Stimulated activated CD4-positive, alpha-beta T cell treated with anti-CD3 and anti-CD28 coated beads, Interleukin-1b, Interleukin-23, amount 100 ng/mL, for 24 hours (primary cell): ENCODE measurements around the gene KCNB1.

Experiments used
- DNase-seq, 4 experiments: peaks; one replicate each; pipeline ENCODE4 v3.0.0-alpha.2; 2020; ENCODE audit warnings: low read depth in 4 of 4, low spot score in 1 of 4

The KCNB1 gene

DNA sequence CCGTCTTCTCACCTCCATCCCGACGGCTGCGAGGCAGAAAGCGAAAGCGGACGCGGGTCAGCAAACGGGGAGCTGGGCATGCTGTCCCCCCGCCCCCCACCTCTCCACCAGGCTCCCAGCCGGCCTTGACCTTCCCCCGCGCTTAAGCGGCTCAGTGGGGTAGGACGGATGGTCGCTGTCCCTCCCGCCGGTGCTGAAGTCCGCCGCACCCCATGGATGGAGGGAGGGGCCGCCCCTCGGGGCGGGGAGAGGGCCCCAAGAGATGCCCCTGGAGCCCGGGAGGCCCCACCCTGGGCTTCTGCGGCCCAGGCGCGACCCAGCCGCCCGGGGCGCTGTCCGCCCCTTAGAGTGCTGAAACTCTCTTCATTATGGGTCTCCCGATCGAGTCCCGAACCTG, at the start of gene KCNB1:
Gene KCNB1 (minus strand): TSS at position 48 of the 397 bp plus-strand sequence. CDS start 188 bp downstream, outside the sequence.
- peak in 3 of 4 experiments; percentile 5 to 14 (median 14) for DNase-seq

- no peak for DNase-seq
Observed at GRCh38 chr20:49529470-49529869, 47.0 kb upstream of the KCNB1 start.

DNA sequence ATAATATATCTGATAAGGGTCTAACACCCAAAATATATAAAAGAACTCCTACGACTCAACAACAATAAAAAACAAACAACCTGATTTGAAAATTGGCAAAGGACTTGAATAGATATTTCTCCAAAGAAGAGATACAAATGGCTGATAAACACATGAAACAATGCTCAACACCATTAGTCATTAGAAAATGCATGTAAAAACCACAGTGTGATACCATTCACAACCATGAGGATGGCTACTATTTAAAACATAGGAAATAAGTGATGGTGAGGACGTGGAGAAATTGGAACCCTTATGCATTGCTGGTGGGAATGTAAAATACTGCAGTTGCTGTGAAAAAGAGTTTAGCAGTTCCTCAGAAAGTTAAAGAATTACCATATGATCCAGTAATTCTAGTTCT, 44.1 kb upstream of the KCNB1 start:
- no peak for DNase-seq

DNA sequence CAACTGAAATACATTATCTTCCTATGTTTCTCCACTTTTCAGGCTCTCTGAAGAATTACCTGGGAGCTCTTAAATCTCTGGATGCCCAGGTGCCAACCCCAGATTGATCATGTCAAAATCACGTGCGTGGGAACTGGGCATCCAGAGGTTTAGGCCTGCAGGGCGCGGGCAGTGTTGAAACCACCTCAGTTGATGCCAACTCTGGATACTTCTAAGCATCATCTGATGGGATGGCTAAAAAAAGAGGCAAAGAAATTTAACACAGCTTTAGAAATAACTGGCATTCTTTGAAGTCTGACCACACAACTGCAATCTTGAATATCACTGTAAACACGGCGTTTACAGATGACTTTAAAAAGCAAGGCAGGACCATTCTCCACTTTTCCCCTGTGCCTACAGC, 43.6 kb upstream of the KCNB1 start:
- no peak for DNase-seq

DNA sequence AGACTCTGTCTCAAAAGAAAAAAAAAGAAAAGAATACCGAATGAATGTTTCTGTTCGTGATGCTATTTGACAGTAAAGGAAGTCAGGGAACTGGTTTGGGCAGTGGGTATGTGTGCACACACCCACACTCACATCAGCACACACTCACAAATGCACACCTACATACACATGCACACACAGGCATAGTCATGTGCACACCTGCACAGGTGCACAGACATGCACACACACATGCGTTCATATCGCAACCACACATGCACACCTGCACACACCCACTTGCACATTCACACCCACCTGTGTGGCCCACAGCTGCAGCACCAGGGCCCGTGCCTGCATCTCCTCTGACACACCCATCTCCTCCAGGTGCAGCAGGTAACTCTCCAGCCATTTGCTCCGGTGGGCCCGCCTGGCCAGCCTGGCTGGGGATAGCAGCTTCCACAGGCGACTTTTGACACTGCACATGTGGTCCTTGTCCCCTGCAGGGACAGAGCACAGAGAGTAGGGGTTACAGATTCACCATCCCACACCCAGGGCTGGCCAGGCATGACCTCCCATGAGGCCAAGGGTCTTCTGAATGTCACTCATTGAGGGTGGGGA, 41.4 kb upstream of the KCNB1 start:
- DNase-seq = no peak

DNA sequence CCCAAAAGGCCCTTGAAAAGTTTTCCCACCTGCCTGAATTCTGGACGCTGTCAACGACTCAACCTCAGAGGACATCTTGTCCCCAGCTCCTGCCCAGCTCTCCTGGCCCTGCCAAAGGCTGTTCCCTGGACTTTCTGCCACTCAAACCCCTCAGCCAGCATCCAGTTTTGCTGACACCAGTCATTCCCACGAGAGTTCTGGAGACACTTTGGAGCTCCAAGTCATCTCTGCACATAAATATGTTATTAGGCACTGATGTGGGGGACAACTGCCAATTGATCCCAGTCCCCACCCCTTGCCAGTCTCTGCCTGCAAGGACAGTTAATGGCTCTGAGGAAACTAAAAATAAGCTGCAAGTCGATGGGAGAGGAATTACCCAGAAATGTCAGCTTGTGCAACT, 38.9 kb upstream of the KCNB1 start:
- no peak for DNase-seq

- DNase-seq = no peak
Observed at GRCh38 chr20:49519777-49520359, 37.4 kb upstream of the KCNB1 start.

DNA sequence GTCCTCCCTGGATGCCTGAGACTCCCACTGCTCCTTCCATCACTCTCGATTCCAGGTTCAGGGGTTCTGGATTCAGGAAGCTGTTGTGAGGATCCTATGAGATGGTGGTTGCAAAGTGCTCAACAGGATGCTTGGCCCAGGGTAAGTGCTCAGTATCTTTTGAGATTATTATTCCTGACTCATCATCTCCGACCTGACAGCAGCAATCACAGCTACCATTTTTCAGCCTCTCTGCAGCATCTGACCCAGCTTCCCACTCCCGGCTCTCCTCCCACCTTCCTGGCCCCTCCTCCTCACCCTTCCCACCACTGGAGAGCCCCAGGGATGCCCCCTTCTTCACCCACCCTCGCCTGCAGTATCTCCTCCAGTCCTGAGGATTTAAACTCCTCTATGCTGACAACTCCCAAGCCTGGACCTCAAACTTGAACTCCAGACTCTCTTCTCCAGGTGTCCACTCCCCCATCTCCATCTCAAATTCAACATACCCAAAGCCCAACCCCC, 36.8 kb upstream of the KCNB1 start:
- DNase-seq = no peak

DNA sequence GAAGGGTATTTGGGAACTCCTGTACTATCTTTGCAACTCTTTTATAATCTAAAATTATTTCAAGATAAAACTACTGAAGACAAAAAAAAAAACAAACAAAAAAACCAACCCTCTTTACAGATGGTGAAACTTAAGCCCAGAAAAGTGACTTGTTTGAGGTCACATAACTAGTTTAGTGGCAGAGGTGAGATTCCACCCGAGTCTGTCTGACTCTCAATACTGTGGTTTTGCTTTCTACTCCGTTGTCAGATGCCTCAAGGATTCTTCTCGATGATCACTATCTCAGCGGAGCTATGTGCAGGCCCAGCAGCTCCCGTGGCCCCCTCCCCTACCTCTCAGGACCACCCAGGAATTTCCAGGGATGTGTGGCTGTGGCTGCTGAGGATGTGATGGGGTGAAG, 36.1 kb upstream of the KCNB1 start:
- DNase-seq = no peak

GRCh38 chr20:49517805-49518100, 35.3 kb upstream of the KCNB1 start:
- DNase-seq = no peak

GRCh38 chr20:49516916-49517804, 34.7 kb upstream of the KCNB1 start:
- DNase-seq = no peak

GRCh38 chr20:49515586-49515985, 33.1 kb upstream of the KCNB1 start:
- DNase-seq = no peak

- DNase-seq = no peak
Observed at GRCh38 chr20:49513517-49513916, 31.0 kb upstream of the KCNB1 start.

DNA sequence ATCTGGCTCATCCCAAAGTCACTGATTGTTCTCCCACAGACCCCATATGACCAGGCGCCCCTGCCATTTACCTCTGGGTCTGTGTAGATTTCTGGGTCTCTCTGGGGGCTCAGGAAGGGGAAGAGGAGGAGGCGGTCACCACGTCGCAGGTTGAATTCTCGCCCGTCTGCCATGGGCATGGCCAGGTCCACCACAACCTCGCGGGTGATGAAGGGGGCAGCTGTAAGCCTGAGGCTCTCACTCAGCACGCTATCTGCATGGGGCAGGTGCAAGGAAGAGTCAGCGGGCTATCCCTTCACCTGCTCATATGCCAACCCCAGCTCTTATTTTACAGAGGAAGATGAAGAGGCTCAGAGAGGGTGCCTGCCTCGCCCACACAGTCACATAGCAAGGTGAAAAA, 30.5 kb upstream of the KCNB1 start:
- no peak for DNase-seq

- DNase-seq = no peak
Observed at GRCh38 chr20:49511788-49512525, 29.5 kb upstream of the KCNB1 start.

DNA sequence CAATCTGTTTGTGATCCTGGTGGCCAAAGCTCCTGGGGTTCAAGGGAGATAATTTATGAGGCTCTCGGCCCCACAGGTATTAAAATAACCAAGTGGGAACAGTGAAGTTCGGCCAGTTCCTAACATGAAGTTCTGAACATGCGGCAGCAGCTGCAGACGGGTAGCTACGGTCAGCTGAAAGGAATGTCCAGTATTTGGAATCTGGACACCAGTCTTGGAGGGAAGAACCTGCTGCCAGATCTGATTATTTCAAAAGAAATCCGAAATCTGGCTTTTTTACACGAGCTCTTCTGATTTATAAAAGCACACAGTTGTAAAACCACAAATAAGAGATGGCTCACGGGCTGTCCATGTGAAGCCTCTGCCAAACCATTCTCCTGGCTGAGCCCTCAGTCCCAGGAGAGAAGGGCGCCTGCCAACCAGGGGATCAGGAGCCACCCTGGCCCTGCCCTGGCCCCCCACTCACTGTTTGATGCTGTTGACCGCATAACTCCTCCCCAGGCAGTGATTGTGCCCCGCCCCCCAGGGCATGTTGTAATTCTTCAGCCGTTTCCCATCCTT, 28.2 kb upstream of the KCNB1 start:
- DNase-seq = no peak

GRCh38 chr20:49508435-49509199, 26.1 kb upstream of the KCNB1 start:
- no peak for DNase-seq

DNA sequence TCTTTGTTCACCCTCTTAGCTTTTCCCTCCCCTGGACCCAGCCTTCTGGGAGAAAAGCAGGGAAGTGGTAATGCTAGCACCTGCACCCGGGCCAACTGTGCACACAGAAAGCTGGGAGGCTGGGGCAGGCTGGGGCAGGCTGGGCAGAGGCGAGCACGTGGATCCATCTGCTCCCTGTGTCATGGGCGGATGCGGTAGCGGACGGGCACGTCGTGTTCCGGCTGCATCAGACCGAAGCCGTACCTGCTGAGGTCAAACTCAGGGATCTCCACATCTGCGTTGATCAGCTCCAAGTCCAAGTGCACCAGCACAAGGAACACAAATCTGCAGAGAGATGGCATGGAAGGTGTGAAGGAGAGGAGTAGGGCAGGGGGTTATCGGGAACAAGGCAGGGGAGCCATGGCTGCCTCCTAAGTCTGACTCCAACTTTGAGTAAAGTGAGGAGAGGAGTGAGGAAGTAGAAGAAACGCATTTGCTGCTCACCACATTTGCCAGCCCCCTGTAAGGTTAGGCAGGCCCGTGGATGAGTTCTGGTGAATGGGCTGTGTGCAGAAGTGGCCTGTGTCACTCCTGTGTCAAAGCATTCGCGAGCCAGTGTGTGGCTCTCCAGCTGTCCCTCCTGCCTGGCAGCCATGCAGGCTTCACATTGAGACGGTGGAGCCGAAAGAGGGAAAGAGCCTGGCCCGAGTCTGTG, 25.4 kb upstream of the KCNB1 start:
- DNase-seq = no peak

DNA sequence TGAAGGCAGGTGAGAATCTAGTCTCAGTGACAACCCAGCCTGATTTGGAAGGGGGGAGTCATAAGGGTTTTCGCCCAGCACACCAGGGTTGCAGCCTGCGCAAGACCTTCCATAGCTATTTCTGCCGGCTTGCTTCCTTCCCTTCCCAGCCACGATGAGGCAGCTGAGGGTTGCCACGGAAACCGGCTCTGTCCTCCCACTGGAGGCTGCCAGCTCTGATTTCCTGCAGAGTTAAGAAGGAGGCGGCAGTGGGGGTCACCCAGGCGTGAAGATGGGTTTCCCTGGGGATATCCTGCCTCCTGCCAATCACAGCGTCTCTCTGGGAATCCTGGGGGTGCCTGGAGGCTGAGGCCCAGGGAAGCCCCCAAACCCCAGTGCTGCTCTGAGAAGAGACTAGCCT, 23.1 kb upstream of the KCNB1 start:
- DNase-seq = no peak

DNA sequence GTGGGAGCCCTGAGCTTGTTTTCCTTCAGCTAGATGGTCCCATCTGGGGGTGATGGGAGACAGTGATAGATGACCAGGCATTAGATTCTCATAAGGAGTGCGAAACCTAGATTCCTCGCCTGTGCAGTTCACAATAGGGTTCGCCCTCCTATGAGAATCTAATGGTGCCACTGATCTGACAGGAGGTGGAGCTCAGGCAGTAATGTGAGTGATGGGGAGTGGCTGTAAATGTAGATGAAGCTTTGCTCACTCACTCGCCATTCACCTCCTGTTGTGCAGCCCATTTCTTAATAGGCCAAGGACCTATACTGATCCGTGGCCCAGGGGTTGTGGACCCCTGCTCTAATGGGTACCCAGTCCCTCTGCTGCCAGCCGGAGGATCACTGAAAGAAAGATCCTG, 20.7 kb upstream of the KCNB1 start:
- no peak for DNase-seq
